Stimulated activated CD4-positive, alpha-beta T cell treated with anti-CD3 and anti-CD28 coated beads, Interleukin-15, amount 100 ng/mL, for 1 hour (primary cell): ENCODE measurements around the gene OR4D2.
A peak's percentile ranks its signal among the peaks of the same experiment; 100 is the strongest.
"Not testable (repeated sequence)": the region's sequence is repeated elsewhere in the genome, so short reads cannot be mapped to it uniquely, and the experiment has no call there.

ENCODE experiments used
- DNase-seq, 2 donors: peaks; one replicate each; pipeline ENCODE4 v3.0.0-alpha.2; 2020; ENCODE audit warnings: low read depth in 1 of 2, low spot score in 1 of 2

Gene OR4D2

GRCh38 chr17:58166682-58167081 is at the start of gene OR4D2:
Gene OR4D2, plus strand, starts transcription at chr17:58166982. Its CDS starts 2,674 bp downstream, at chr17:58169656.
- DNase-seq, result no peak

GRCh38 chr17:58117382-58117781 is 49.4 kb upstream of the OR4D2 start:
- no peak for DNase-seq

GRCh38 chr17:58119491-58119890 is 47.3 kb upstream of the OR4D2 start:
- no peak for DNase-seq

- DNase-seq, result no peak
Observed at GRCh38 chr17:58120195-58120822, 46.5 kb upstream of the OR4D2 start.

GRCh38 chr17:58121925-58122324 is 44.9 kb upstream of the OR4D2 start:
- no peak for DNase-seq

- no peak for DNase-seq
Observed at GRCh38 chr17:58127846-58128245, 38.9 kb upstream of the OR4D2 start.

GRCh38 chr17:58132697-58133096 is 34.1 kb upstream of the OR4D2 start:
- not testable (repeated sequence) for DNase-seq

GRCh38 chr17:58136669-58137279 is 30.0 kb upstream of the OR4D2 start:
- DNase-seq, result no peak

GRCh38 chr17:58141505-58141904 is 25.3 kb upstream of the OR4D2 start:
- DNase-seq, result no peak

- not testable (repeated sequence) for DNase-seq
Observed at GRCh38 chr17:58143335-58143734, 23.4 kb upstream of the OR4D2 start.

GRCh38 chr17:58144801-58145200 is 22.0 kb upstream of the OR4D2 start:
- DNase-seq, result no peak

GRCh38 chr17:58147930-58148434 is 18.8 kb upstream of the OR4D2 start, which contains the start of gene OR4D1:
Gene OR4D1, plus strand, starts transcription at chr17:58148384. Its CDS starts 6,770 bp downstream, at chr17:58155154.
- DNase-seq, result no peak

- DNase-seq, result no peak
Observed at GRCh38 chr17:58148609-58149008, 18.2 kb upstream of the OR4D2 start.

- DNase-seq, result no peak
Observed at GRCh38 chr17:58150394-58150793, 16.4 kb upstream of the OR4D2 start.

GRCh38 chr17:58153046-58153445 is 13.7 kb upstream of the OR4D2 start:
- DNase-seq, result peak in 1 of 2 donors; percentile 23

- no peak for DNase-seq
Observed at GRCh38 chr17:58153671-58154070, 13.1 kb upstream of the OR4D2 start.

- DNase-seq, result peak; percentile 6 to 36
Observed at GRCh38 chr17:58156839-58157803, 9.7 kb upstream of the OR4D2 start.

GRCh38 chr17:58158181-58158580 is 8.6 kb upstream of the OR4D2 start:
- DNase-seq, result no peak

- DNase-seq, result no peak
Observed at GRCh38 chr17:58161566-58161965, 5.2 kb upstream of the OR4D2 start.

- no peak for DNase-seq
Observed at GRCh38 chr17:58165981-58166380, 801 bp upstream of the OR4D2 start.

- no peak for DNase-seq
Observed at GRCh38 chr17:58170622-58171021, 3.8 kb downstream of the OR4D2 start.
